ENCODE data around the gene ACMSD. TPM values are rescaled to one million over a fixed set of nuclear protein-coding genes. Genes with fewer than 3 reads are reported as not detected.

The ACMSD gene
- polyA plus RNA-seq, 2 of the 4 experiments (the other 2 are of a cell fraction): 0.09 TPM; not detected in 1

GRCh38 chr2:134918526-134919340, 80.3 kb downstream of the ACMSD start, which contains the start of gene CCNT2:
Gene CCNT2, plus strand, starts transcription at chr2:134918822. Its CDS starts 33 bp downstream, at chr2:134918855.
- Histone ChIP-seq H3K4me1 (peaks cover 31% of the 10 kb centered on the region), H3K4me3 (peak within 1 kb of the TSS; percentile 95), H3K9me3 (no peaks in the 10 kb centered on the region), H3K4me2 (peak within 1 kb of the TSS; percentile 89), H3K27ac (peak within 1 kb of the TSS; percentile 93 to 100)
- ATAC-seq (peak; percentile 91 to 92), DNase-seq (ENCODE audit: low read depth in 1 of 2, low spot score in 1 of 2) (peak; percentile 88 to 99), FAIRE-seq (no peak)
- WGBS (ENCODE audit: missing lambda C conversion rate): 1% methylated on average over 64 of the region's 83 CpGs
- ChIA-PET POLR2A (interaction anchor here (1.0 to 1.7 kb wide), 7 partner anchors 10 to 799 kb away, joined by 3 to 8 read pairs (median 4); partner anchors contain the start of genes R3HDM1 and ZRANB3), CTCF (interaction anchor here (1.6 kb wide), 2 partner anchors 20 to 455 kb away, joined by 4 read pairs; no protein-coding TSS in a partner anchor)
- TF ChIP-seq RFX5 (IDR thresholded peaks at IDR 0.05) (no peak), SREBF2 (IDR thresholded peaks at IDR 0.05) (no peak), TP53 (CRISPR knock-in tag; IDR thresholded peaks at IDR 0.05) (peak; percentile 85; the same call in 1 of the 2 replicates), SMC3 (IDR thresholded peaks at IDR 0.05) (no peak), PHF8 (IDR thresholded peaks at IDR 0.05; ENCODE audit: borderline replicate concordance, low read depth) (peak; percentile 95), ESRRA (IDR thresholded peaks at IDR 0.05; ENCODE audit: borderline replicate concordance, low read length) (peak; percentile 82; the same call in 1 of the 2 replicates), NPAS2 (CRISPR knock-in tag; IDR thresholded peaks at IDR 0.05; ENCODE audit: borderline replicate concordance) (no peak), NFE2L2 (conservative IDR thresholded peaks at IDR 0.05; ENCODE audit: low read length) (no peak), JUN (IDR thresholded peaks at IDR 0.05) (peak; percentile 63 to 79), POLR2A (IDR thresholded peaks at IDR 0.05; ENCODE audit: low read length) (peak; percentile 62), CEBPB (IDR thresholded peaks at IDR 0.05) (peak in 1 of 2 experiments; percentile 68; a peak in 3 of 4 replicates), BHLHE40 (IDR thresholded peaks at IDR 0.05; ENCODE audit: low read depth, low read length) (peak; percentile 48), KDM5A (IDR thresholded peaks at IDR 0.05) (peak; percentile 84), MAZ (IDR thresholded peaks at IDR 0.05; ENCODE audit: borderline replicate concordance, low read depth, low read length) (0 out of 2 replicates have a peak, but pooled peaks have one; percentile 27), EP300 (IDR thresholded peaks at IDR 0.05) (no peak)
- TF ChIP-seq, protein P1, sequence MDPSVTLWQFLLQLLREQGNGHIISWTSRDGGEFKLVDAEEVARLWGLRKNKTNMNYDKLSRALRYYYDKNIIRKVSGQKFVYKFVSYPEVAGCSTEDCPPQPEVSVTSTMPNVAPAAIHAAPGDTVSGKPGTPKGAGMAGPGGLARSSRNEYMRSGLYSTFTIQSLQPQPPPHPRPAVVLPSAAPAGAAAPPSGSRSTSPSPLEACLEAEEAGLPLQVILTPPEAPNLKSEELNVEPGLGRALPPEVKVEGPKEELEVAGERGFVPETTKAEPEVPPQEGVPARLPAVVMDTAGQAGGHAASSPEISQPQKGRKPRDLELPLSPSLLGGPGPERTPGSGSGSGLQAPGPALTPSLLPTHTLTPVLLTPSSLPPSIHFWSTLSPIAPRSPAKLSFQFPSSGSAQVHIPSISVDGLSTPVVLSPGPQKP (IDR thresholded peaks at IDR 0.05; ENCODE audit: low read depth, low read length): no peak
- TF ChIP-seq, protein P2, sequence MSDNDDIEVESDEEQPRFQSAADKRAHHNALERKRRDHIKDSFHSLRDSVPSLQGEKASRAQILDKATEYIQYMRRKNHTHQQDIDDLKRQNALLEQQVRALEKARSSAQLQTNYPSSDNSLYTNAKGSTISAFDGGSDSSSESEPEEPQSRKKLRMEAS (IDR thresholded peaks at IDR 0.05): peak; percentile 60
- TF ChIP-seq, protein P3, sequence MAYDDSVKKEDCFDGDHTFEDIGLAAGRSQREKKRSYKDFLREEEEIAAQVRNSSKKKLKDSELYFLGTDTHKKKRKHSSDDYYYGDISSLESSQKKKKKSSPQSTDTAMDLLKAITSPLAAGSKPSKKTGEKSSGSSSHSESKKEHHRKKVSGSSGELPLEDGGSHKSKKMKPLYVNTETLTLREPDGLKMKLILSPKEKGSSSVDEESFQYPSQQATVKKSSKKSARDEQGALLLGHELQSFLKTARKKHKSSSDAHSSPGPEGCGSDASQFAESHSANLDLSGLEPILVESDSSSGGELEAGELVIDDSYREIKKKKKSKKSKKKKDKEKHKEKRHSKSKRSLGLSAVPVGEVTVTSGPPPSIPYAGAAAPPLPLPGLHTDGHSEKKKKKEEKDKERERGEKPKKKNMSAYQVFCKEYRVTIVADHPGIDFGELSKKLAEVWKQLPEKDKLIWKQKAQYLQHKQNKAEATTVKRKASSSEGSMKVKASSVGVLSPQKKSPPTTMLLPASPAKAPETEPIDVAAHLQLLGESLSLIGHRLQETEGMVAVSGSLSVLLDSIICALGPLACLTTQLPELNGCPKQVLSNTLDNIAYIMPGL (CRISPR knock-in tag; IDR thresholded peaks at IDR 0.05; ENCODE audit: borderline replicate concordance): peak; percentile 80; the same call in 1 of the 2 replicates
- TF ChIP-seq, protein P4, sequence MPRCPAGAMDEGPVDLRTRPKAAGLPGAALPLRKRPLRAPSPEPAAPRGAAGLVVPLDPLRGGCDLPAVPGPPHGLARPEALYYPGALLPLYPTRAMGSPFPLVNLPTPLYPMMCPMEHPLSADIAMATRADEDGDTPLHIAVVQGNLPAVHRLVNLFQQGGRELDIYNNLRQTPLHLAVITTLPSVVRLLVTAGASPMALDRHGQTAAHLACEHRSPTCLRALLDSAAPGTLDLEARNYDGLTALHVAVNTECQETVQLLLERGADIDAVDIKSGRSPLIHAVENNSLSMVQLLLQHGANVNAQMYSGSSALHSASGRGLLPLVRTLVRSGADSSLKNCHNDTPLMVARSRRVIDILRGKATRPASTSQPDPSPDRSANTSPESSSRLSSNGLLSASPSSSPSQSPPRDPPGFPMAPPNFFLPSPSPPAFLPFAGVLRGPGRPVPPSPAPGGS (IDR thresholded peaks at IDR 0.05): no peak
- TF ChIP-seq, protein P5, sequence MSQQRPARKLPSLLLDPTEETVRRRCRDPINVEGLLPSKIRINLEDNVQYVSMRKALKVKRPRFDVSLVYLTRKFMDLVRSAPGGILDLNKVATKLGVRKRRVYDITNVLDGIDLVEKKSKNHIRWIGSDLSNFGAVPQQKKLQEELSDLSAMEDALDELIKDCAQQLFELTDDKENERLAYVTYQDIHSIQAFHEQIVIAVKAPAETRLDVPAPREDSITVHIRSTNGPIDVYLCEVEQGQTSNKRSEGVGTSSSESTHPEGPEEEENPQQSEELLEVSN (IDR thresholded peaks at IDR 0.05; ENCODE audit: borderline replicate concordance, low read depth): peak; percentile 35; the same call in 1 of the 2 replicates
